H1 (cell line): Measurements from ENCODE around the gene TMEM38A. TPM values are rescaled to one million over a fixed set of nuclear protein-coding genes. Genes with fewer than 3 reads are reported as not detected.

Source experiments
- CTCF ChIA-PET: fragments of 300-600 bp; sonication (Branson Sonifier 250); formaldehyde crosslinking; loops from one replicate; lab custom pipeline; 2021; ENCODE audit not compliant: partially characterized antibody; lab: Charles Lee
- POLR2A ChIA-PET: fragments of 300-600 bp; sonication (Branson Sonifier 250); formaldehyde crosslinking; loops from one replicate; lab custom pipeline; 2021; ENCODE audit warnings: inconsistent platforms; ENCODE audit not compliant: partially characterized antibody; lab: Charles Lee
- DNase-seq, 2 experiments: peaks; one replicate each; pipeline versions ENCODE4 v3.0.0 to v3.0.0-alpha.2; 2010 to 2022; ENCODE audit warnings: low spot score in 2 of 2, low read depth in 1 of 2, mixed read lengths in 1 of 2
- FAIRE-seq: peaks from 2 replicates; lab custom pipeline; 2011; peaks lifted over from hg19 to GRCh38; lab: Jason Lieb, UNC
- H2AFZ ChIP-seq: 2 replicates; pipeline ENCODE4 v1.8.1; 2012; ENCODE audit warnings: low read length, inconsistent platforms
- H2AK5ac ChIP-seq: 2 replicates; pipeline ENCODE4 v1.6.1; 2013; ENCODE audit warnings: low read depth, low read length
- H2BK120ac ChIP-seq: replicated peaks from 2 replicates; pipeline ENCODE3; 2013; ENCODE audit warnings: low read depth, low read length, inconsistent platforms
- H2BK12ac ChIP-seq: 2 replicates; pipeline ENCODE4 v1.6.1; 2013; ENCODE audit warnings: low read depth, low read length
- H2BK15ac ChIP-seq: 2 replicates; pipeline ENCODE4 v1.6.1; 2013; ENCODE audit warnings: low read length
- H2BK20ac ChIP-seq: 2 replicates; pipeline ENCODE4 v1.6.1; 2013; ENCODE audit warnings: low read length
- H2BK5ac ChIP-seq: 2 replicates; pipeline ENCODE4 v1.6.1; 2013; ENCODE audit warnings: low read depth, low read length
- H3K14ac ChIP-seq: 2 replicates; pipeline ENCODE4 v1.6.1; 2013; ENCODE audit warnings: inconsistent platforms; ENCODE audit not compliant: insufficient read length
- H3K18ac ChIP-seq: 2 replicates; pipeline ENCODE4 v1.6.1; 2013; ENCODE audit warnings: low read length; ENCODE audit errors: extremely low read depth
- H3K23ac ChIP-seq: 2 replicates; pipeline ENCODE4 v1.6.1; 2013; ENCODE audit warnings: inconsistent platforms; ENCODE audit not compliant: insufficient read length
- H3K23me2 ChIP-seq: 2 replicates; pipeline ENCODE4 v1.6.1; 2013; ENCODE audit warnings: low read depth, low read length
- H3K27ac ChIP-seq: 2 replicates; pipeline ENCODE4 v1.6.1; 2011; ENCODE audit warnings: low read depth, low read length, inconsistent platforms
- H3K27me3 ChIP-seq, 4 experiments: replicated peaks in 1 of 4; 1 replicate in 1 of 4; 2 replicates in 3 of 4; pipeline versions ENCODE4 v1.6.1 to v1.8.1; 2011 to 2013; ENCODE audit warnings: low read length in 3 of 4, mild to moderate bottlenecking in 3 of 4, inconsistent platforms in 2 of 4, mixed read lengths in 2 of 4, moderate library complexity in 1 of 4; ENCODE audit not compliant: control insufficient read depth in 3 of 4, insufficient read depth in 3 of 4; ENCODE audit errors: extremely low read depth in 1 of 4
- H3K36me3 ChIP-seq, 4 experiments: 2 replicates each; pipeline versions ENCODE4 v1.6.1 to v1.8.1; 2011 to 2013; ENCODE audit warnings: mild to moderate bottlenecking in 4 of 4, low read length in 3 of 4, moderate library complexity in 2 of 4, control low read depth in 1 of 4, inconsistent platforms in 1 of 4; ENCODE audit not compliant: insufficient read depth in 4 of 4, control insufficient read depth in 2 of 4
- H3K4ac ChIP-seq: replicated peaks from 2 replicates; pipeline ENCODE3; 2013; ENCODE audit warnings: low read length, low read depth, mixed read lengths, inconsistent platforms; ENCODE audit not compliant: insufficient read length
- H3K4me1 ChIP-seq, 4 experiments: replicated peaks in 1 of 4; 1 replicate in 1 of 4; 2 replicates in 3 of 4; pipeline versions ENCODE4 v1.6.1 to v1.8.1; 2011 to 2013; ENCODE audit warnings: low read length in 3 of 4, inconsistent platforms in 2 of 4, mixed read lengths in 1 of 4; ENCODE audit not compliant: insufficient read depth in 4 of 4, control insufficient read depth in 3 of 4
- H3K4me2 ChIP-seq, 2 experiments: 2 replicates each; pipeline versions ENCODE4 v1.6.1 to v1.8.1; 2011 to 2013; ENCODE audit warnings: low read depth in 2 of 2, low read length in 2 of 2, control low read depth in 1 of 2, inconsistent platforms in 1 of 2, mild to moderate bottlenecking in 1 of 2; ENCODE audit not compliant: insufficient read depth in 1 of 2
- H3K4me3 ChIP-seq, 4 experiments: fragments of 200-600, 300-600 bp in 1 of 4; sonication (generic), shearing (Covaris generic), sonication (Bioruptor Twin) in 1 of 4; 2 replicates each; pipeline versions ENCODE4 v1.5.1 to v1.8.1; 2011 to 2016; ENCODE audit warnings: low read length in 4 of 4, low read depth in 3 of 4, control low read depth in 2 of 4, inconsistent platforms in 2 of 4, mild to moderate bottlenecking in 2 of 4, mixed read lengths in 1 of 4, moderate library complexity in 1 of 4; ENCODE audit not compliant: insufficient read depth in 2 of 4; ENCODE audit errors: extremely low read depth in 1 of 4
- H3K56ac ChIP-seq: replicated peaks from 2 replicates; pipeline ENCODE3; 2013; ENCODE audit warnings: low read depth, mild to moderate bottlenecking, mixed read lengths, low read length, inconsistent platforms; ENCODE audit not compliant: insufficient read length
- H3K79me1 ChIP-seq: 2 replicates; pipeline ENCODE4 v1.6.1; 2013; ENCODE audit warnings: low read depth, low read length, control low read depth
- H3K79me2 ChIP-seq, 2 experiments: 2 replicates each; pipeline versions ENCODE4 v1.6.1 to v1.8.1; 2012 to 2013; ENCODE audit warnings: low read length in 2 of 2, mild to moderate bottlenecking in 2 of 2, inconsistent platforms in 1 of 2; ENCODE audit not compliant: insufficient read depth in 2 of 2, control insufficient read depth in 1 of 2
- H3K9ac ChIP-seq, 4 experiments: replicated peaks in 1 of 4; 1 replicate in 1 of 4; 2 replicates in 3 of 4; pipeline versions ENCODE4 v1.6.1 to v1.8.1; 2011 to 2013; ENCODE audit warnings: low read depth in 3 of 4, low read length in 3 of 4, control low read depth in 2 of 4, mild to moderate bottlenecking in 2 of 4, moderate library complexity in 2 of 4, inconsistent platforms in 1 of 4; ENCODE audit errors: extremely low read depth in 1 of 4
- H3K9me3 ChIP-seq, 2 experiments: 2 replicates each; pipeline versions ENCODE4 v1.6.1 to v1.8.1; 2012 to 2013; ENCODE audit warnings: mild to moderate bottlenecking in 2 of 2, moderate library complexity in 2 of 2, control low read depth in 1 of 2, inconsistent platforms in 1 of 2, low read depth in 1 of 2, low read length in 1 of 2, mixed read lengths in 1 of 2; ENCODE audit not compliant: insufficient read depth in 2 of 2
- H4K20me1 ChIP-seq, 2 experiments: replicated peaks in 1 of 2; 2 replicates each; pipeline versions ENCODE3 to v1.8.1; 2011 to 2013; ENCODE audit warnings: inconsistent platforms in 2 of 2, low read length in 2 of 2, mild to moderate bottlenecking in 1 of 2; ENCODE audit not compliant: insufficient read depth in 2 of 2, control insufficient read depth in 1 of 2
- H4K5ac ChIP-seq: 2 replicates; pipeline ENCODE4 v1.6.1; 2013; ENCODE audit warnings: low read length, low read depth, mixed read lengths, inconsistent platforms; ENCODE audit not compliant: insufficient read length
- H4K8ac ChIP-seq: 2 replicates; pipeline ENCODE4 v1.8.0; 2013; ENCODE audit warnings: mild to moderate bottlenecking, moderate library complexity, low read length, inconsistent platforms; ENCODE audit not compliant: insufficient read depth; ENCODE audit errors: extremely low read depth
- H4K91ac ChIP-seq: replicated peaks from 2 replicates; pipeline ENCODE3; 2013; ENCODE audit warnings: low read length, mixed read lengths, inconsistent platforms; ENCODE audit not compliant: insufficient read length
- CBX8 ChIP-seq: fragments of 300-800, 300-1000 bp; sonication (generic); IDR thresholded peaks from 2 replicates; pipeline ENCODE4 v1.7.1; 2016; ENCODE audit warnings: low read depth, low read length, borderline replicate concordance
- KDM1A ChIP-seq: fragments of 200-600, 300-600 bp; sonication (generic); IDR thresholded peaks from 2 replicates; pipeline ENCODE4 v1.7.1; 2016; ENCODE audit warnings: mild to moderate bottlenecking, low read length, borderline replicate concordance
- WGBS, 2 experiments: shearing (Covaris generic) in 1 of 2; methylation state at CpG; one replicate each; pipeline versions ENCODE4 v1.1.6 to v1.1.7; 2013 to 2015; ENCODE audit warnings: low lambda C conversion rate in 2 of 2, mixed read lengths in 2 of 2, inconsistent platforms in 1 of 2, low coverage in 1 of 2, missing lambda C conversion rate in 1 of 2; ENCODE audit not compliant: insufficient replicate concordance in 2 of 2, insufficient coverage in 1 of 2, insufficient read length in 1 of 2; ENCODE audit errors: extremely low coverage in 1 of 2, missing lambda C conversion rate in 1 of 2; 5-methylcytosine and 5-hydroxymethylcytosine counted together
- polyA plus RNA-seq, 7 experiments: library from polyadenylated mRNA; depleted of rRNA in 3 of 7; stranded (reverse) in 5 of 7; unstranded in 2 of 7; fragments of >200 nt in 5 of 7; fragments of 200-250 nt in 2 of 7; gene quantifications; 1 replicate in 5 of 7; 2 replicates in 1 of 7; 4 replicates in 1 of 7; pipeline versions ENCODE4 v1.2.1 to v1.2.3, GENCODE V29; 2011 to 2013; ENCODE audit warnings: missing spikeins in 2 of 7, mixed read lengths in 2 of 7
- total RNA-seq: library from RNA; stranded (reverse); fragmentation: NEBNext Ultra II Directional; extraction: Animal tissue kit (Norgen Biotek cat#: 25700); gene quantifications from 2 replicates; pipeline ENCODE4 v1.2.1, GENCODE V29; 2021
- TF ChIP-seq, protein P1 (sequence below), 3 experiments: IDR thresholded peaks; 1 replicate in 2 of 3; 2 replicates in 1 of 3; pipeline versions ENCODE4 v1.5.1 to v1.6.1; 2011; ENCODE audit warnings: low read length in 3 of 3, mild to moderate bottlenecking in 3 of 3, inconsistent platforms in 2 of 3, low read depth in 1 of 3, moderate library complexity in 1 of 3; ENCODE audit not compliant: insufficient read depth in 1 of 3; ENCODE audit errors: control extremely low read depth in 1 of 3

TMEM38A gene
- total and polyA plus RNA-seq, 2 of the 8 experiments (the other 6 are each of a cell fraction or from before 2014, with no cell fraction given), result 8.9 to 9.2 TPM

- no peak overlapping the region for H4K91ac ChIP-seq
- WGBS, 2 experiments, result 84% methylated on average over 12 of the region's 12 CpGs; no CpG with 5 or more reads in 1 of the 2 experiments
- H4K5ac ChIP-seq, result no peak overlapping the region
- ChIA-PET CTCF (interaction anchor here (0.6 to 1.3 kb wide), 3 partner anchors 11 to 89 kb away, joined by 3 to 4 read pairs (median 3); no protein-coding TSS in a partner anchor), POLR2A (interaction anchor here (1.2 to 3.3 kb wide), 3 partner anchors 10 to 45 kb away, joined by 3 to 19 read pairs (median 3); partner anchors contain the start of genes SMIM7 and TMEM38A)
- H3K9ac ChIP-seq, result no peak overlapping the region
- no peaks in the 10 kb centered on the region for H3K36me3 ChIP-seq
- no peak overlapping the region for H3K4me2 ChIP-seq
- no peak overlapping the region for H2AFZ ChIP-seq
- no peak overlapping the region for H3K23ac ChIP-seq
- no peak overlapping the region for H2BK120ac ChIP-seq
- H4K8ac ChIP-seq, result no peak overlapping the region
- no peak overlapping the region for H3K56ac ChIP-seq
- H3K4me3 ChIP-seq, result no peak overlapping the region
- no peak overlapping the region for H2AK5ac ChIP-seq
- H3K79me1 ChIP-seq, result no peaks in the 10 kb centered on the region; the same call in 1 of the 2 replicates
- H3K14ac ChIP-seq, result no peak overlapping the region
- no peaks in the 10 kb centered on the region for H3K23me2 ChIP-seq
- H2BK20ac ChIP-seq, result no peak overlapping the region
- H3K18ac ChIP-seq, result no peak overlapping the region
- H3K4ac ChIP-seq, result no peak overlapping the region
- no peaks in the 10 kb centered on the region for H4K20me1 ChIP-seq
- H2BK15ac ChIP-seq, result no peak overlapping the region
- no peaks in the 10 kb centered on the region for H3K79me2 ChIP-seq
- no peaks in the 10 kb centered on the region for H3K4me1 ChIP-seq
- no peak overlapping the region for H3K27ac ChIP-seq
- no peak overlapping the region for H2BK5ac ChIP-seq
- no peak overlapping the region for H2BK12ac ChIP-seq
- no peak for DNase-seq
- no peaks in the 10 kb centered on the region for H3K9me3 ChIP-seq
- TF ChIP-seq, protein P1, sequence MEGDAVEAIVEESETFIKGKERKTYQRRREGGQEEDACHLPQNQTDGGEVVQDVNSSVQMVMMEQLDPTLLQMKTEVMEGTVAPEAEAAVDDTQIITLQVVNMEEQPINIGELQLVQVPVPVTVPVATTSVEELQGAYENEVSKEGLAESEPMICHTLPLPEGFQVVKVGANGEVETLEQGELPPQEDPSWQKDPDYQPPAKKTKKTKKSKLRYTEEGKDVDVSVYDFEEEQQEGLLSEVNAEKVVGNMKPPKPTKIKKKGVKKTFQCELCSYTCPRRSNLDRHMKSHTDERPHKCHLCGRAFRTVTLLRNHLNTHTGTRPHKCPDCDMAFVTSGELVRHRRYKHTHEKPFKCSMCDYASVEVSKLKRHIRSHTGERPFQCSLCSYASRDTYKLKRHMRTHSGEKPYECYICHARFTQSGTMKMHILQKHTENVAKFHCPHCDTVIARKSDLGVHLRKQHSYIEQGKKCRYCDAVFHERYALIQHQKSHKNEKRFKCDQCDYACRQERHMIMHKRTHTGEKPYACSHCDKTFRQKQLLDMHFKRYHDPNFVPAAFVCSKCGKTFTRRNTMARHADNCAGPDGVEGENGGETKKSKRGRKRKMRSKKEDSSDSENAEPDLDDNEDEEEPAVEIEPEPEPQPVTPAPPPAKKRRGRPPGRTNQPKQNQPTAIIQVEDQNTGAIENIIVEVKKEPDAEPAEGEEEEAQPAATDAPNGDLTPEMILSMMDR (IDR thresholded peaks at IDR 0.05; ENCODE audit: control extremely low read depth in 1 of 3, insufficient read depth in 1 of 3, low read depth in 1 of 3, low read length in 3 of 3), result no peak
- TF ChIP-seq CBX8 (no peak), KDM1A (no peak)
- TF ChIP-seq, all 59 proteins: peak for 0
- H3K27me3 ChIP-seq, result no peaks in the 10 kb centered on the region; a peak in 1 of 7 replicates
- FAIRE-seq, result no peak
These were observed 10.8 kb downstream of the TMEM38A start for GRCh38 chr19:16671652-16672274.
